Breast epithelium (tissue), 4 donors: ENCODE data around the gene CELF3. TPM values are rescaled to one million over a fixed set of nuclear protein-coding genes. Genes with fewer than 3 reads are reported as not detected.

Experiments used
- DNase-seq, 2 donors: peaks; one replicate each; pipeline ENCODE4 v3.0.0-alpha.2; 2019; ENCODE audit warnings: low spot score in 2 of 2
- H3K27ac ChIP-seq, 2 donors: fragments of 200-600 bp; sonication (generic) in 1 of 2; one replicate each; pipeline ENCODE4 v1.5.1; 2016 to 2019; ENCODE audit warnings: mild to moderate bottlenecking in 1 of 2
- H3K27me3 ChIP-seq, 2 donors: fragments of 200-600 bp; sonication (generic) in 1 of 2; one replicate each; pipeline versions ENCODE4 v1.5.1 to v1.6.0; 2017 to 2019; ENCODE audit warnings: control low read depth in 1 of 2, mild to moderate bottlenecking in 1 of 2
- H3K36me3 ChIP-seq: fragments of 200-600 bp; one replicate; pipeline ENCODE4 v1.5.1; 2019
- H3K4me1 ChIP-seq, 2 donors: fragments of 200-600 bp; sonication (generic); one replicate each; pipeline ENCODE4 v1.5.1; 2016 to 2019; ENCODE audit warnings: control low read depth in 1 of 2
- H3K4me3 ChIP-seq, 3 donors: fragments of 200-600 bp; sonication (generic); 1 replicate in 2 of 3; 2 replicates in 1 of 3; pipeline ENCODE4 v1.5.1; 2016 to 2019; ENCODE audit warnings: mild to moderate bottlenecking in 3 of 3, moderate library complexity in 2 of 3
- H3K9me3 ChIP-seq, 2 donors: fragments of 200-600 bp; sonication (generic) in 1 of 2; one replicate each; pipeline ENCODE4 v1.5.1; 2016 to 2019; ENCODE audit warnings: control low read depth in 1 of 2
- CTCF ChIP-seq, 3 donors: fragments of 450-650 bp; IDR thresholded peaks; one replicate each; pipeline ENCODE4 v1.5.1; 2016 to 2017; ENCODE audit warnings: antibody characterized with exemption in 3 of 3, mild to moderate bottlenecking in 3 of 3, moderate library complexity in 3 of 3
- POLR2A ChIP-seq: fragments of 450-650 bp; IDR thresholded peaks from one replicate; pipeline ENCODE4 v1.6.1; 2016; ENCODE audit warnings: antibody characterized with exemption, mild to moderate bottlenecking, moderate library complexity
- POLR2AphosphoS5 ChIP-seq, 3 donors: sonication (generic); formaldehyde crosslinking; IDR thresholded peaks; one replicate each; pipeline ENCODE4 v1.6.1; 2017; ENCODE audit warnings: antibody characterized with exemption in 3 of 3
- intact Hi-C: fragments of 100-400 bp; cut with DNase I; formaldehyde crosslinking; loops from one replicate; pipeline ENCODE4 v1.15.1; 2023; ENCODE audit warnings: low total_unique reads
- total RNA-seq, 3 donors: library from RNA; depleted of rRNA; stranded (reverse); fragments of >200 nt; gene quantifications; one replicate each; pipeline ENCODE4 v1.1.0, GENCODE V29; 2016

CELF3 gene
- total RNA-seq, 3 donors from 2014 or later = not detected

- no peaks in the 10 kb centered on the region for H3K9me3 ChIP-seq
- no peaks in the 10 kb centered on the region for H3K4me1 ChIP-seq
- intact Hi-C loops = no loop called here
- no peak for DNase-seq
- TF ChIP-seq POLR2A (no peak), CTCF (IDR thresholded peaks at IDR 0.05) (no peak), POLR2AphosphoS5 (IDR thresholded peaks at IDR 0.05) (no peak)
- no peaks in the 10 kb centered on the region for H3K36me3 ChIP-seq
- no peak overlapping the region for H3K27ac ChIP-seq
- H3K4me3 ChIP-seq = no peak overlapping the region
- peaks cover 0 to 16% of the 10 kb centered on the region in 2 donors for H3K27me3 ChIP-seq
These were observed 5.4 kb downstream of the CELF3 start for GRCh38 chr1:151711044-151711800.

GRCh38 chr1:151710187-151710840 lies 6.3 kb downstream of the CELF3 start:
- Histone ChIP-seq H3K27ac (no peak overlapping the region), H3K36me3 (no peaks in the 10 kb centered on the region), H3K27me3 (peaks cover 0 to 7% of the 10 kb centered on the region in 2 donors), H3K4me1 (no peaks in the 10 kb centered on the region), H3K9me3 (no peaks in the 10 kb centered on the region), H3K4me3 (no peak overlapping the region)
- DNase-seq = no peak
- intact Hi-C loops = no loop called here
- TF ChIP-seq POLR2AphosphoS5 (IDR thresholded peaks at IDR 0.05) = no peak
- TF ChIP-seq CTCF (IDR thresholded peaks at IDR 0.05) = no peak
- TF ChIP-seq POLR2A = no peak

- intact Hi-C loops = no loop called here
- Histone ChIP-seq H3K9me3 (no peaks in the 10 kb centered on the region), H3K27me3 (no peaks in the 10 kb centered on the region), H3K36me3 (no peaks in the 10 kb centered on the region), H3K4me1 (no peaks in the 10 kb centered on the region), H3K27ac (no peak overlapping the region), H3K4me3 (no peak overlapping the region)
- no peak for DNase-seq
- no peak for TF ChIP-seq CTCF (IDR thresholded peaks at IDR 0.05)
- TF ChIP-seq POLR2AphosphoS5 (IDR thresholded peaks at IDR 0.05) = no peak
- no peak for TF ChIP-seq POLR2A
These were observed 7.7 kb downstream of the CELF3 start for GRCh38 chr1:151708891-151709290.

- TF ChIP-seq POLR2AphosphoS5 (IDR thresholded peaks at IDR 0.05) (no peak), CTCF (IDR thresholded peaks at IDR 0.05) (no peak)
- Histone ChIP-seq H3K4me1 (no peaks in the 10 kb centered on the region), H3K36me3 (no peaks in the 10 kb centered on the region), H3K27ac (no peak overlapping the region), H3K27me3 (no peaks in the 10 kb centered on the region), H3K4me3 (no peak overlapping the region), H3K9me3 (no peaks in the 10 kb centered on the region)
- peak in 1 of 2 donors; percentile 28 for DNase-seq
- intact Hi-C loops = no loop called here
These were observed 9.0 kb downstream of the CELF3 start for GRCh38 chr1:151707541-151708065.
